Measurements from ENCODE around the gene RELCH.

RELCH gene

GRCh38 chr18:62224229-62224628 is 37.2 kb downstream of the RELCH start:
- no peak for FAIRE-seq
- no peak for DNase-seq (ENCODE audit: insufficient read length)
- TF ChIP-seq POLR2A (IDR thresholded peaks at IDR 0.05; ENCODE audit: low read depth, low read length): no peak
- TF ChIP-seq TAF1 (IDR thresholded peaks at IDR 0.05; ENCODE audit: borderline replicate concordance, low read depth, low read length): no peak
- no peak for TF ChIP-seq POLR2AphosphoS5 (IDR thresholded peaks at IDR 0.05; ENCODE audit: low read depth, low read length)

GRCh38 chr18:62226047-62226446 is 39.0 kb downstream of the RELCH start:
- no peak for FAIRE-seq
- DNase-seq (ENCODE audit: insufficient read length): no peak
- TF ChIP-seq TAF1 (IDR thresholded peaks at IDR 0.05; ENCODE audit: borderline replicate concordance, low read depth, low read length): no peak
- TF ChIP-seq POLR2A (IDR thresholded peaks at IDR 0.05; ENCODE audit: low read depth, low read length): no peak
- TF ChIP-seq POLR2AphosphoS5 (IDR thresholded peaks at IDR 0.05; ENCODE audit: low read depth, low read length): no peak

- FAIRE-seq (no peak), DNase-seq (ENCODE audit: insufficient read length) (no peak)
- TF ChIP-seq TAF1 (IDR thresholded peaks at IDR 0.05; ENCODE audit: borderline replicate concordance, low read depth, low read length): no peak
- TF ChIP-seq POLR2AphosphoS5 (IDR thresholded peaks at IDR 0.05; ENCODE audit: low read depth, low read length): no peak
- no peak for TF ChIP-seq POLR2A (IDR thresholded peaks at IDR 0.05; ENCODE audit: low read depth, low read length)
These were observed 49.2 kb downstream of the RELCH start for GRCh38 chr18:62236252-62236651.

GRCh38 chr18:62239475-62239874 is 52.4 kb downstream of the RELCH start:
- TF ChIP-seq POLR2A (IDR thresholded peaks at IDR 0.05; ENCODE audit: low read depth, low read length): no peak
- TF ChIP-seq POLR2AphosphoS5 (IDR thresholded peaks at IDR 0.05; ENCODE audit: low read depth, low read length): no peak
- TF ChIP-seq TAF1 (IDR thresholded peaks at IDR 0.05; ENCODE audit: borderline replicate concordance, low read depth, low read length): no peak
- DNase-seq (ENCODE audit: insufficient read length) (no peak), FAIRE-seq (no peak)

- DNase-seq (ENCODE audit: insufficient read length) (no peak), FAIRE-seq (no peak)
- TF ChIP-seq POLR2AphosphoS5 (IDR thresholded peaks at IDR 0.05; ENCODE audit: low read depth, low read length) (no peak), TAF1 (IDR thresholded peaks at IDR 0.05; ENCODE audit: borderline replicate concordance, low read depth, low read length) (no peak), POLR2A (IDR thresholded peaks at IDR 0.05; ENCODE audit: low read depth, low read length) (no peak)
These were observed 55.9 kb downstream of the RELCH start for GRCh38 chr18:62242955-62243354.

GRCh38 chr18:62245177-62245576 is 58.1 kb downstream of the RELCH start:
- FAIRE-seq (no peak), DNase-seq (ENCODE audit: insufficient read length) (no peak)
- TF ChIP-seq POLR2AphosphoS5 (IDR thresholded peaks at IDR 0.05; ENCODE audit: low read depth, low read length): no peak
- no peak for TF ChIP-seq TAF1 (IDR thresholded peaks at IDR 0.05; ENCODE audit: borderline replicate concordance, low read depth, low read length)
- TF ChIP-seq POLR2A (IDR thresholded peaks at IDR 0.05; ENCODE audit: low read depth, low read length): no peak

GRCh38 chr18:62245699-62246098 is 58.6 kb downstream of the RELCH start:
- DNase-seq (ENCODE audit: insufficient read length) (no peak), FAIRE-seq (no peak)
- no peak for TF ChIP-seq TAF1 (IDR thresholded peaks at IDR 0.05; ENCODE audit: borderline replicate concordance, low read depth, low read length)
- TF ChIP-seq POLR2AphosphoS5 (IDR thresholded peaks at IDR 0.05; ENCODE audit: low read depth, low read length): no peak
- no peak for TF ChIP-seq POLR2A (IDR thresholded peaks at IDR 0.05; ENCODE audit: low read depth, low read length)

- DNase-seq (ENCODE audit: insufficient read length): no peak
- TF ChIP-seq TAF1 (IDR thresholded peaks at IDR 0.05; ENCODE audit: borderline replicate concordance, low read depth, low read length) (no peak), POLR2AphosphoS5 (IDR thresholded peaks at IDR 0.05; ENCODE audit: low read depth, low read length) (no peak), POLR2A (IDR thresholded peaks at IDR 0.05; ENCODE audit: low read depth, low read length) (no peak)
- no peak for FAIRE-seq
These were observed 61.3 kb downstream of the RELCH start for GRCh38 chr18:62248313-62248712.

- FAIRE-seq (peak; percentile 91), DNase-seq (ENCODE audit: insufficient read length) (peak; percentile 2)
- no peak for TF ChIP-seq POLR2AphosphoS5 (IDR thresholded peaks at IDR 0.05; ENCODE audit: low read depth, low read length)
- TF ChIP-seq TAF1 (IDR thresholded peaks at IDR 0.05; ENCODE audit: borderline replicate concordance, low read depth, low read length): no peak
- TF ChIP-seq POLR2A (IDR thresholded peaks at IDR 0.05; ENCODE audit: low read depth, low read length): no peak
These were observed 62.5 kb downstream of the RELCH start for GRCh38 chr18:62249478-62250097.

- TF ChIP-seq POLR2AphosphoS5 (IDR thresholded peaks at IDR 0.05; ENCODE audit: low read depth, low read length) (no peak), POLR2A (IDR thresholded peaks at IDR 0.05; ENCODE audit: low read depth, low read length) (no peak), TAF1 (IDR thresholded peaks at IDR 0.05; ENCODE audit: borderline replicate concordance, low read depth, low read length) (no peak)
- no peak for DNase-seq (ENCODE audit: insufficient read length)
- FAIRE-seq: no peak
These were observed 63.4 kb downstream of the RELCH start for GRCh38 chr18:62250475-62250874.

GRCh38 chr18:62258093-62258492 is 71.0 kb downstream of the RELCH start:
- no peak for TF ChIP-seq TAF1 (IDR thresholded peaks at IDR 0.05; ENCODE audit: borderline replicate concordance, low read depth, low read length)
- TF ChIP-seq POLR2A (IDR thresholded peaks at IDR 0.05; ENCODE audit: low read depth, low read length): no peak
- no peak for TF ChIP-seq POLR2AphosphoS5 (IDR thresholded peaks at IDR 0.05; ENCODE audit: low read depth, low read length)
- DNase-seq (ENCODE audit: insufficient read length) (no peak), FAIRE-seq (no peak)

- TF ChIP-seq TAF1 (IDR thresholded peaks at IDR 0.05; ENCODE audit: borderline replicate concordance, low read depth, low read length): no peak
- no peak for TF ChIP-seq POLR2A (IDR thresholded peaks at IDR 0.05; ENCODE audit: low read depth, low read length)
- no peak for TF ChIP-seq POLR2AphosphoS5 (IDR thresholded peaks at IDR 0.05; ENCODE audit: low read depth, low read length)
- no peak for DNase-seq (ENCODE audit: insufficient read length)
- FAIRE-seq: no peak
These were observed 71.6 kb downstream of the RELCH start for GRCh38 chr18:62258616-62259015.

Measured in GM12892 (cell line).